Measurements from ENCODE around the gene S100A5.
"Not testable (repeated sequence)": the region's sequence is repeated elsewhere in the genome, so short reads cannot be mapped to it uniquely, and the experiment has no call there.

S100A5 gene, protein sequence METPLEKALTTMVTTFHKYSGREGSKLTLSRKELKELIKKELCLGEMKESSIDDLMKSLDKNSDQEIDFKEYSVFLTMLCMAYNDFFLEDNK

DNA sequence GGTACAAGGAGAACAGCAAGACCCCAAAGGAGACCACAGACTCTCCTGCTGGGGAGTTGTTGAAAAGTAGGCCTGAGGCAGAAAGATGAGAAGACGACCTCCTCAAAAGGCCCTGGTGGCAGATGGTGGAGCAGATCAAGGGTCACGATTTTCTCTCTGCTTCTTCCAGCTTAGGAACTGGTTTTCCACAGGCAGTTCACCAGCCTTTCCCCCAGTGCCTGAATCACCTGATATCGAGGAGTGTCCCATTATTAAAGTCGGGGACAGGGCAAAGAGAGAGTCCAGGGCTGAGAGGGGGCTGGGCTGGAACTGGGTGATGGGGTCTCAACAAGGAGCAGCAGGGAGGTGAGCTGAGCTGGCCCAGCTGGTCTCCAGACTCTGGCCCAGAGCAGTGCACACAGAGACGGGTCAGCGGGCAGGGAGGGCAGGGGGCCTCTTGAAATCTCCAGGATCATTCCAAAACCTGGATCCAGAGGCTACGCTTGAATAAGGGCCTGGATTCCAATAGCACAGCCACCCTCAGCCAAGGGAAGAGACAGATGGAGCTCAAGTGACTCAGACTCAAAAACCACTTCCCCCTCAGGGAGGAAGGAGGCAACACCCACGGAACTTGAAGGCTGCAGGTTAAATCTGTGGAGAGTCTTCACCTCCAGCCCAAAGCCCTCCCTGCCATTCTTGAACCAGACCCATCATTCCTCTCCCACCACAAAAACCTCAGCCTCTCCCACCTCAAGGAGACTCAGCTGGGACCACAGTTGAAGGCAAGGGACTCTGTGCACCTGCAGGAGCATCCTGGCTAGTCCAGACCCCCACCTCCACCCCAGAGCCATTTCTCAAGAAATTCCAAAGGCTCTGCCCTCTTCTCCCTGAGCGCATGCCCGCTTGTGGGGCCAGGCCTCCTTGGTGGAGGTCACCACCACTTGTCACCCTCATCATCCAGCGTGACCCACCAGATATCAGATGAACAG, at the start of gene S100A5:
S100A5 (minus strand) TSS at position 541 of the 968 bp plus-strand sequence. CDS start 743 bp downstream, outside the sequence.
- FAIRE-seq = no peak

- FAIRE-seq = peak; percentile 62
Observed at GRCh38 chr1:153588482-153588881, 47.7 kb upstream of the S100A5 start.

DNA sequence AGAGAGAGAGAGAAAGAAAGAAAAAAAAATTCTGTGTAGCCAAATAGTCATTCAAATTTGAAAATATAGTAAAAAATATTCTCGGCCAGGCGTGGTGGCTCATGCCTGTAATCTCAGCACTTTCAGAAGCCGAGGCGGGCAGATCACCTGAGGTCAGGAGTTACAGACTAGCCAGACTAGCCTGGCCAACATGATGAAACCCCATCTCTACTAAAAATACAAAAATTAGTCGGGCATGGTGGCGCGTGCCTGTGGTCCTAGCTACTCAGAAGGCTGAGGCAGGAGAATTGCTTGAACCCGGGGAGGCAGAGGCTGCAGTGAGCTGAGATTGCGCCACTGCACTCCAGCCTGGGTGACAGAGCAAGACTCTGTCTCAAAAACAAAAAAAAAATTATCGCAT, 47.3 kb upstream of the S100A5 start:
- not testable (repeated sequence) for FAIRE-seq

DNA sequence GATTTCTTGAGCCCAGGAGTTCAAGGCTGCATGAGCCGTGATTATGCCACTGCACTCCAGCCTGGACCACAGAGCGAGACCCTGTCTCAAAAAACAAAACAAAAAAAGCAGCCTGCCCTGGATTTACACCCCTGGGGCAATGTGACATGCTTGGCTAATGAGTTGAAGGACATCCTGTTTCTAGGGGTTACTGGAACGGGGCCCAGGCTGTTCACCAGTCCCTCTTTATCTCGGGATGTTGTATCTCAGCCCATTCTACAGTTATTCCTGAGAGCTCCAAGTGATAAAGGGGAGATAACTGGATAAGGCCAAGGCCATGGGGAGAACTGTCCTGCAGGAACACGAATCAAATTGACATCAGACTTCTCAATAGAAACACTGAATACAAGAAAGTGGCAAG, 46.6 kb upstream of the S100A5 start:
- FAIRE-seq = no peak

GRCh38 chr1:153586347-153586746, 45.6 kb upstream of the S100A5 start:
- no peak for FAIRE-seq

GRCh38 chr1:153585006-153585405, 44.3 kb upstream of the S100A5 start:
- no peak for FAIRE-seq

GRCh38 chr1:153583976-153584375, 43.2 kb upstream of the S100A5 start:
- FAIRE-seq = peak; percentile 86

- FAIRE-seq = not testable (repeated sequence)
Observed at GRCh38 chr1:153583514-153583913, 42.8 kb upstream of the S100A5 start.

DNA sequence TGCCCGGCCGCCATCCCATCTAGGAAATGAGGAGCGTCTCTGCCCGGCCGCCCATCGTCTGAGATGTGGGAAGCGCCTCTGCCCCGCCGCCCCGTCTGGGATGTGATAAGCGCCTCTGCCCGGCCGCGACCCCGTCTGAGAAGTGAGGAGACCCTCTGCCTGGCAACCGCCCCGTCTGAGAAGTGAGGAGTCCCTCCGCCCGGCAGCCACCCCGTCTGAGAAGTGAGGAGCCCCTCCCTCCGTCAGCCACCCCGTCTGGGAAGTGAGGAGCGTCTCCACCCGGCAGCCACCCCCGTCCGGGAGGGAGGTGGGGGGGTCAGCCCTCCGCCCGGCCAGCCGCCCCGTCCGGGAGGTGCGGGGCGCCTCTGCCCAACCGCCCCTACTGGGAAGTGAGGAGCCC, 42.1 kb upstream of the S100A5 start:
- FAIRE-seq = not testable (repeated sequence)

- FAIRE-seq = no peak
Observed at GRCh38 chr1:153578936-153579335, 38.2 kb upstream of the S100A5 start.

DNA sequence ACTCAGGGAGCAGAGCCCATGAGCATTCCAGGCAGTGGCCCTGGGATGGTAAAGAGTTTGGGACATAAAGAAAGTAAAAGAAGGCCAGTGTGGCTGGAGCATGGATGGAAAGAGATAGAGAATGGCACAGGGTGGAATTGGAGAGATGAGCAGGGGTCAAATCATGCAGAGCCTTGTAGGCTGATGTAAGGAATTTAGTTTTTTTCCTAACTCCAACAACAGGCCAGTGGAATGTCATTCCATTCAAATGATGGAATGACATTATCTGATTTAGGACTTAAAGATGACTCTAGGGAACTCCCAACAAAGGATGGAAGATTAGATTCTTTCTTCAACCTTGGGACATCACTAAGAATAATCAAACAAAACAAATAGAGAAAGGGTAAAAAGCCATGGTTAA, 37.8 kb upstream of the S100A5 start:
- no peak for FAIRE-seq

GRCh38 chr1:153577624-153578051, 36.9 kb upstream of the S100A5 start:
- no peak for FAIRE-seq

DNA sequence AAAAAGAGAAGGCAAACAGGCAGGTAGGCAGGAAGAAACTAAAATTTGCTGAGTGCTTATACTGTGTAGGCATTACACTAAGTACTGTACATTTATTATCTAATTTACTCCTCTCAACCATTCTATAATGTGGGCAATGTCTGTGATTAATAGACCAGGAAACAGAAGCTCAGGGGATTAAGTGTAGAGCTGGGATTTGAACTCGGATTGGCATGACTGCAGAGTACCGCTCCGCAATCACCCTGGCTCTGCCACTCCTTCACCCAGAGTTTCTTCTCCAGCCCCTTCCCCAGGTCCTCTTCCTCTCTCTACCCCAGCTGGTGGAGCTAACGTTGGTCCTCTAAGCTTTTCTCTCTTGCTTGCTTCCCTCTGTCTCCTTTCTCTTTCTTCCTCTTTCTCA, 36.4 kb upstream of the S100A5 start:
- FAIRE-seq = no peak

GRCh38 chr1:153575497-153575896, 34.8 kb upstream of the S100A5 start:
- FAIRE-seq = not testable (repeated sequence)

DNA sequence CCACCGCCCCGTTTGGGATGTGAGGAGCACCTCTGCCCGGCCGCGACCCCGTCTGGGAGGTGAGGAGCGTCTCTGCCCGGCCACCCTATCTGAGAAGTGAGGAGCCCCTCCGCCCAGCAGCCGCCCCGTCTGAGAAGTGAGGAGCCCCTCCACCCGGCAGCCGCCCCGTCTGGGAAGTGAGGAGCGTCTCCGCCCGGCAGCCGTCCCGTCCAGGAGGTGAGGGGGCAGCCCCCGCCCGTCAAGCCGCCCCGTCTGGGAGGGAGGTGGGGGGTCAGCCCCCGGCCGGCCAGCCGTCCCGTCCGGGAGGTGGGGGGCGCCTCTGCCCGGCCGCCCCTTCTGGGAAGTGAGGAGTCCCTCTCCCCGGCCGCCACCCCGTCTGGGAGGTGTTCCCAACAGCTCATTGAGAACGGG, 34.4 kb upstream of the S100A5 start:
- FAIRE-seq = not testable (repeated sequence)

- FAIRE-seq = no peak
Observed at GRCh38 chr1:153573351-153573750, 32.6 kb upstream of the S100A5 start.

- peak; percentile 78 for FAIRE-seq
Observed at GRCh38 chr1:153572569-153573015, 31.9 kb upstream of the S100A5 start.

DNA sequence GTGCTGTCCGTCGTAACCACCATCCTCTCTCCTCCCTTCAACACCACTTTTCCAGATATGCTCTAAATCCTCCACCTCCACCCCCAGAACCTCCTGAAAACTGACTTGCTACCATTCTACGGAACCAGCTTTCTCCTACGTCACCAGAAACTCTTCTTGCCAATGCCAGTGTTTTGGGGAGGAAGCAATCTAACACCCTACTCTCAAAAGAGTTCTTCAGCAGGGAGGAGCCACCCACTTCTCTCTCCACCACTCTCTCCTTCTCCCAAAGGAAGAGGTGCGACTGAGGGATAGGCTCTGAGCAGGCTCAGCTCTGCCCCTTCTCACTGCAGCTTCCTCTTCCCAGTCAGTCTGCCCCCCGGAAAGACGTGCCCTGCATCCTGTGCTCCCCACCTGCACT, 31.0 kb upstream of the S100A5 start:
- FAIRE-seq = no peak

DNA sequence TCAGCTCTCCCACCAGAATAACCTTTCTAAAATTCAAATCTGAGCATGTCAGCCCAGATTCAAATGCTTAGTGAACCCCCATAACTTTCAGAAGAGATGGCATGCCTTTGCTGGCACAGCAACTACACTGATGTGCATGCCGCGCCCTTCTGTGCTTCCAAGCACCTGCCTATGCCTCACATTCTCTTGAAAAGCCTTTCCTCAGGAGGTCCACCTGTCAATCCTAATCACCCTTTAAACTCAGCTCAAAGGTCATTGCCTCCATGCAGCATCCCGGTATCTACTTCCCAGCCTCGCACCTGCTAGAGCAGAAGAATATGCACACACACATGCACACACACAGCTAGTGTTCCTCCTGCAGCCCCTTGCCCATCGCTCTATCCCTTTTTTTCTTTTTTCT, 30.1 kb upstream of the S100A5 start:
- FAIRE-seq = no peak

DNA sequence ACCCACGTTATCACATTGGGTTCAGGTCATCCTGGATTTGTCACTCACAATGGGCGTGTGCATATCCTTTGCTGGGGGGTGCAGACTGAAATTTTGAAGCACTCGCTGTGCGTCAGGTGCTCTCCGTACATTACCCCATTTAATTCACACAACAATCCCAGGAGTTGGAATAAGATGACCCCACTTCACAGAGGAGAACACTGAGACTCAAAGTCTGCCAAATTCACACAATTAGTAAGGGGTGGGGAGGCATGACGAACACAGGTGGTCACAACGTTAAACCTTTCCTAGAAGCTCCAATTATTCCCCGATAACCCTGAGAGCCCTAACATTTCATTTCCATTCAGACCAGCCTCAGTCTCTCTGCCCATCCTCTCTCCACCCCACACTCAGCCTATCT, 28.7 kb upstream of the S100A5 start:
- FAIRE-seq = no peak

- peak; percentile 93 for FAIRE-seq
Observed at GRCh38 chr1:153568367-153569099, 27.8 kb upstream of the S100A5 start.

- no peak for FAIRE-seq
Observed at GRCh38 chr1:153567621-153568366, 27.1 kb upstream of the S100A5 start.
